ENCODE measurements around the gene ENTPD1.
A peak's percentile ranks its signal among the peaks of the same experiment; 100 is the strongest.

Gene ENTPD1

GRCh38 chr10:95832216-95833041, 76.5 kb downstream of the ENTPD1 start:
- DNase-seq (ENCODE audit: low read depth) = no peak

- no peak for DNase-seq (ENCODE audit: low read depth)
Observed at GRCh38 chr10:95833042-95833610, 77.2 kb downstream of the ENTPD1 start.

GRCh38 chr10:95834406-95834805, 78.4 kb downstream of the ENTPD1 start:
- no peak for DNase-seq (ENCODE audit: low read depth)

- DNase-seq (ENCODE audit: low read depth) = no peak
Observed at GRCh38 chr10:95835149-95835860, 79.3 kb downstream of the ENTPD1 start.

GRCh38 chr10:95835911-95836310, 79.9 kb downstream of the ENTPD1 start:
- no peak for DNase-seq (ENCODE audit: low read depth)

- DNase-seq (ENCODE audit: low read depth) = no peak
Observed at GRCh38 chr10:95836610-95837355, 80.8 kb downstream of the ENTPD1 start.

- no peak for DNase-seq (ENCODE audit: low read depth)
Observed at GRCh38 chr10:95837356-95837776, 81.4 kb downstream of the ENTPD1 start.

GRCh38 chr10:95837783-95838182, 81.8 kb downstream of the ENTPD1 start:
- DNase-seq (ENCODE audit: low read depth) = no peak

GRCh38 chr10:95840121-95840520, 84.2 kb downstream of the ENTPD1 start:
- no peak for DNase-seq (ENCODE audit: low read depth)

GRCh38 chr10:95840681-95841080, 84.7 kb downstream of the ENTPD1 start:
- DNase-seq (ENCODE audit: low read depth) = no peak

- DNase-seq (ENCODE audit: low read depth) = peak; percentile 30
Observed at GRCh38 chr10:95841661-95842498, 85.9 kb downstream of the ENTPD1 start.

- DNase-seq (ENCODE audit: low read depth) = no peak
Observed at GRCh38 chr10:95845411-95845810, 89.4 kb downstream of the ENTPD1 start.

- DNase-seq (ENCODE audit: low read depth) = no peak
Observed at GRCh38 chr10:95847007-95847406, 91.0 kb downstream of the ENTPD1 start.

- no peak for DNase-seq (ENCODE audit: low read depth)
Observed at GRCh38 chr10:95848841-95849240, 92.9 kb downstream of the ENTPD1 start.

- DNase-seq (ENCODE audit: low read depth) = no peak
Observed at GRCh38 chr10:95850791-95851190, 94.8 kb downstream of the ENTPD1 start.

GRCh38 chr10:95860166-95860940, 104.4 kb downstream of the ENTPD1 start:
- DNase-seq (ENCODE audit: low read depth) = no peak

GRCh38 chr10:95861386-95861785, 105.4 kb downstream of the ENTPD1 start:
- DNase-seq (ENCODE audit: low read depth) = no peak

- peak; percentile 57 for DNase-seq (ENCODE audit: low read depth)
Observed at GRCh38 chr10:95864906-95865813, 109.2 kb downstream of the ENTPD1 start.

- DNase-seq (ENCODE audit: low read depth) = no peak
Observed at GRCh38 chr10:95865814-95866466, 110.0 kb downstream of the ENTPD1 start.
